Mesothelial cell of epicardium (in vitro differentiated cells): Measurements from ENCODE around the gene PRAC2. TPM values are rescaled to one million over a fixed set of nuclear protein-coding genes. Genes with fewer than 3 reads are reported as not detected.
"Not testable (repeated sequence)": the region's sequence is repeated elsewhere in the genome, so short reads cannot be mapped to it uniquely, and the experiment has no call there.

Source experiments
- DNase-seq, 2 experiments: peaks; one replicate each; pipeline ENCODE4 v3.0.0; 2021; ENCODE audit warnings: low spot score in 2 of 2; ENCODE audit not compliant: unreplicated experiment in 2 of 2
- H3K27ac Mint-ChIP-seq: 2 replicates; pipeline ENCODE4 v1.8.0; 2021; ENCODE audit warnings: mixed read lengths
- H3K27me3 Mint-ChIP-seq: 2 replicates; pipeline ENCODE4 v1.8.0; 2021; ENCODE audit warnings: low read depth, mixed read lengths
- H3K36me3 Mint-ChIP-seq: 2 replicates; pipeline ENCODE4 v1.8.0; 2021; ENCODE audit warnings: mixed read lengths
- H3K4me1 Mint-ChIP-seq: 2 replicates; pipeline ENCODE4 v1.8.0; 2021; ENCODE audit warnings: mixed read lengths
- H3K4me3 Mint-ChIP-seq: 2 replicates; pipeline ENCODE4 v1.8.0; 2021; ENCODE audit warnings: mild to moderate bottlenecking, moderate library complexity, mixed read lengths
- H3K9me3 Mint-ChIP-seq: 2 replicates; pipeline ENCODE4 v1.8.0; 2021; ENCODE audit warnings: mixed read lengths
- total RNA-seq: library from RNA; stranded (reverse); gene quantifications from 3 replicates; pipeline ENCODE4 v1.2.1, GENCODE V29; 2021
- TF ChIP-seq, protein P1 (sequence below): fragments of 200-600 bp; sonication (generic); IDR thresholded peaks from one replicate; pipeline ENCODE4 v1.5.0; 2021; ENCODE audit warnings: antibody characterized with exemption; ENCODE audit not compliant: unreplicated experiment

Gene PRAC2
- total RNA-seq, 1 donor from 2014 or later, result 8.5 TPM

DNA sequence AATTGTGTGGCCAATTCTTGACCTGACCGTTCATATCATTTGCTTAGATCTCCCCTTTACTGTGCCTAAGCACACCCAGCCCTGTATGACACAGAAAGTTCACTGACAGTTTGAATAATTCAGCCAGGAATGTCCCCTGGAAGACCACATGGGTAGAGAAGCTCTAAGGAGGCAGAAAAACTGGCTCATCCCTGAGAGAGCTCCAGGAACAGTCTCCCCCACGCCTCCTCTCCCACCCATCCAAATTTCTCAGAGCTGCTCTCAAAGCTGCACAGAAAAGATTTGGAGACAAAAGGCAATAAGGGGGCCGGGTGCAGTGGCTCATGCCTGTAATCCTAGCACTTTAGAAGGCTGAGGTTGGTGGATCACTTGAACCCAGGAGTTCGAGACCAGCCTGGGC, 11.9 kb upstream of the PRAC2 start:
- Mint-ChIP-seq H3K27me3 (peaks cover 73% of the 10 kb centered on the region), H3K36me3 (no peaks in the 10 kb centered on the region), H3K27ac (no peak overlapping the region), H3K4me3 (no peak overlapping the region), H3K4me1 (peaks cover 10% of the 10 kb centered on the region), H3K9me3 (no peaks in the 10 kb centered on the region)
- DNase-seq, result no peak
- TF ChIP-seq, protein P1, sequence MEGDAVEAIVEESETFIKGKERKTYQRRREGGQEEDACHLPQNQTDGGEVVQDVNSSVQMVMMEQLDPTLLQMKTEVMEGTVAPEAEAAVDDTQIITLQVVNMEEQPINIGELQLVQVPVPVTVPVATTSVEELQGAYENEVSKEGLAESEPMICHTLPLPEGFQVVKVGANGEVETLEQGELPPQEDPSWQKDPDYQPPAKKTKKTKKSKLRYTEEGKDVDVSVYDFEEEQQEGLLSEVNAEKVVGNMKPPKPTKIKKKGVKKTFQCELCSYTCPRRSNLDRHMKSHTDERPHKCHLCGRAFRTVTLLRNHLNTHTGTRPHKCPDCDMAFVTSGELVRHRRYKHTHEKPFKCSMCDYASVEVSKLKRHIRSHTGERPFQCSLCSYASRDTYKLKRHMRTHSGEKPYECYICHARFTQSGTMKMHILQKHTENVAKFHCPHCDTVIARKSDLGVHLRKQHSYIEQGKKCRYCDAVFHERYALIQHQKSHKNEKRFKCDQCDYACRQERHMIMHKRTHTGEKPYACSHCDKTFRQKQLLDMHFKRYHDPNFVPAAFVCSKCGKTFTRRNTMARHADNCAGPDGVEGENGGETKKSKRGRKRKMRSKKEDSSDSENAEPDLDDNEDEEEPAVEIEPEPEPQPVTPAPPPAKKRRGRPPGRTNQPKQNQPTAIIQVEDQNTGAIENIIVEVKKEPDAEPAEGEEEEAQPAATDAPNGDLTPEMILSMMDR, result no peak

DNA sequence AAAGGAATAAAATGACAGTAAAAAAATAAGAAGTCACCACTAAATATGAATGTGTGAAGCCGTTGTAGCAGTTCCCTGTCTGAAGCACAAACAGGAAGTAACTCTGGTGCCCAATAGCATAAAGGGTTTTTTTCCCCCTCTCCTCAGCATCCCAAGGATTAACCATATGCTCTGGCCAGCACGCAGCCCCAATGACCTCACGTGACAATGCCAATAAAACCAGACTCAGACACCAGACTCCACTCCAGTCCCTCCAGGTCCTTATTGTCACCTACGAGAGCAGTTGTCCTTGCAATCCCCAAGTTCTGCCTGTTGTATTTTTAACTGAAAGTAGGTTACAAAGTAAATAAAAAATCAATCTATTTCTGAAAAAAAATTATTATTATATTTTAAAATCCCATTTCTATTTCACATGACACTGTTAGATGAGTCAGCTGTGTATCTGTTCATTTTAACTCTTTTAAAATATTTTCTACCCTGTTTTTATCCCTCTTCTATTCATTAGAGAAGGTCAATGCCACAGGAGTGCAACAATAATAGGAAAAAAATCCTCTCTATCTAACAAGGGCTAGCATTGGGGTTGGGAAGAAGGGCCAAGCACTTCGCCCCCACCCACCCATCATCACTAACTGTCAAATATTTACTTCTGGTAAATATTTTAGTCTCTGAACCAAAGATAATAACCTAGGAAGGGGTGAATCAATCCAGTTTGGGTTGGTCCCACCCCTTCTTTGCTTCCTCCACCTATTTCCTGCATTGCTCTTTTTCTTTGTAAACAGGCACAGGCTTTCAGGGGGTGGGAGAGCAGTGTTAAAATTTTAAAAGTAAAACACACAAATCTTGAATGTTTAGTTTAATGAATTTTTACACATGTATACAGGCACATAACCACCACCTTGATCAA, 7.2 kb upstream of the PRAC2 start:
- H3K9me3 Mint-ChIP-seq, result no peaks in the 10 kb centered on the region
- peaks cover 29% of the 10 kb centered on the region for H3K4me1 Mint-ChIP-seq
- H3K36me3 Mint-ChIP-seq, result no peaks in the 10 kb centered on the region
- peak overlapping the region; percentile 30 for H3K27ac Mint-ChIP-seq
- DNase-seq, result no peak
- peaks cover 85% of the 10 kb centered on the region for H3K27me3 Mint-ChIP-seq
- TF ChIP-seq, protein P1, result no peak
- H3K4me3 Mint-ChIP-seq, result no peak overlapping the region

DNA sequence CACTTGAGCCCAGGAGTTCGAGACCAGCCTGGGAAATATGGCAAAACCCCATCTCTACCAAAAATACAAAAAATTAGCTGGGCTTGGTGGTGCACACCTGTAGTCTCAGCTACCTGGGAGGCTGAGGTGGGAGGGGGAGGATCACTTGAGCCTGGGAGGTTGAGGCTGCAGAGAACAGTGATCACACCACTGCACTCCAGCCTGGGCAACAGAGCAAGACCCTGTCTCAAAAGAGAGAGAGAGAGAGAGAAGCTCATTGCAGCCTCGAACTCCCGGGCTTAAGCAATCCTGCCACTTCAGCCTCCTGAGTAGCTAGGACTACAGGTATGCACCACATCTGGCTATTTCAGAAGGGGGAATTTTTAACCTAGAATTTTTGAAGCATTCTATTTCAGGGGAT, 6.4 kb upstream of the PRAC2 start:
- Mint-ChIP-seq H3K27me3 (peaks cover 85% of the 10 kb centered on the region), H3K4me1 (peaks cover 29% of the 10 kb centered on the region)
- not testable (repeated sequence) for DNase-seq, H3K36me3 Mint-ChIP-seq, H3K4me3 Mint-ChIP-seq, H3K9me3 Mint-ChIP-seq, H3K27ac Mint-ChIP-seq

DNA sequence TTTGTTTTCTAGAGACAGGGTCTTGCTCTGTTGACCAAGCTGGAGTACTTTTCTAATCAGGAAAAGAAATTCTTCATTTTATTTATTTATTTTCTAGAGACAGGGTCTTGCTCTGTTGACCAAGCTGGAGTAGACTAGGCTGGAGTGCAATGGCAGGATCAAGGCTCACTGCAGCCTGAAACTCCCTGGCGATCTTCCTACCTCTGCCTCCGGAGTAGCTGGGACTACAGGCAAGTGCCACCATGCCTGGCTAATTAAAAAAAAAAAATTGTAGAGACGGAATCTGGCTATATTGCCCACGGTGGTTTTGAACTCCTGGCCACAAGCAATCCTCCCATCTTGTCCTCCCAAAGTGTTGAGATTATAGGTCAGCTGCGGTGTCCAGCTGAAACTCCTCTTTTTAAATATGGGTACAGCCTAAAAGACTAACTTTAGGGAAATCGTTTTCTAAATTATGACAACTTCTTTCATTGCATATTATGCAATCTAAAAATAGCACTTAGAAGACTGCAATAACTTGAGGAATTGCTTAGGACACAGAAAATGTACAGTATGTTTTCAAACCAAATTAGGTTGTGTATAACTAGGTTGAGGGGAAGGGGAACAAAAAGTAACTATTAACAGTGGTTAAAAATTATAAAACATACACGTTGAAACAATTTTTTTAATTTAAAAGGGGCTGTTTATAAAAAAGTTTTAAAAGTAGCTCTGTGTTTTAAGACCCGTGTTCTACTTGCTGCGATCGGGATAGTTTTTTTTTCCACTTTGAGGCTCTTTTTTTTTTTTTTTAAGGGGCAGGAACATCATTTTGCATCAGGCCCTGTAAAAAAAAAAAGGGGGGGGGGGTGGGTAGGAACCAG, 5.4 kb upstream of the PRAC2 start:
- Mint-ChIP-seq H3K36me3 (no peaks in the 10 kb centered on the region), H3K4me3 (peak overlapping the region; percentile 79), H3K27me3 (peaks cover 90% of the 10 kb centered on the region), H3K9me3 (no peaks in the 10 kb centered on the region), H3K27ac (peak overlapping the region; percentile 98), H3K4me1 (peaks cover 30% of the 10 kb centered on the region)
- TF ChIP-seq, protein P1, result no peak
- DNase-seq, result no peak

DNA sequence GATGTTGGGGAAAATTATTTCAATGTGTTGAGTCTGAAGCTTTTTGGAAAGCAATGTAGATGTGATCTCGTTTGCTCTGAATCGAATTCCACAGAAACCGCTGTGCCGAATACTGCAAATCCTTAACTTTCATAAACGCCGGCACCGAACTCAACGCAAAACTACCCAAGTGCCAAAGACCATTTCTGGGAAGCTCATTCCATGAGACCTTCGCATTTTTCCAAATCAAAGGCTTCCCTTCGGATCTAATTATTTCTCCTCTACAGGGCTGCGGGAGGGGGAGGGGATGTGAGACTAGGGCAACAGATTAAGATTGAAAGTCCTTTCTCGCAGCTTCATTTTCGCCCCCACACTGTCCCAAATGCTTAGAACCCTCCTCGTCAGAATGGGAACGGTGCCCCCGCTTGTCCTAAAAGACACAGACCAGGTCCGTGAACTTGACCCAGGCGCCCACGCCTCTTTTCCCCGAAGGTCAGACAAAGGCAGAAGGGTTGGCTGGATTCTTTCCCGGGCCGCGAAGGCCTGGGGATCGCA, 4.7 kb upstream of the PRAC2 start:
- Mint-ChIP-seq H3K27me3 (peaks cover 94% of the 10 kb centered on the region), H3K4me3 (peak overlapping the region; percentile 79), H3K36me3 (no peaks in the 10 kb centered on the region), H3K9me3 (no peaks in the 10 kb centered on the region), H3K4me1 (peaks cover 33% of the 10 kb centered on the region), H3K27ac (peak overlapping the region; percentile 98)
- DNase-seq, result no peak
- TF ChIP-seq, protein P1, result no peak
